Lower leg skin (tissue), 4 donors: ENCODE data around the gene CD1B. TPM values are rescaled to one million over a fixed set of nuclear protein-coding genes. Genes with fewer than 3 reads are reported as not detected.

Source experiments
- DNase-seq, 2 donors: peaks; one replicate each; pipeline ENCODE4 v3.0.0-alpha.2; 2019; ENCODE audit warnings: low spot score in 2 of 2
- H3K4me3 ChIP-seq: fragments of 200-600 bp; sonication (generic); 2 replicates; pipeline ENCODE4 v1.5.1; 2017; ENCODE audit warnings: mild to moderate bottlenecking, low read depth; ENCODE audit not compliant: poor library complexity, severe bottlenecking
- CTCF ChIP-seq, 3 donors: fragments of 450-650 bp; IDR thresholded peaks; one replicate each; pipeline ENCODE4 v1.5.1; 2016; ENCODE audit warnings: antibody characterized with exemption in 3 of 3, mild to moderate bottlenecking in 3 of 3, moderate library complexity in 2 of 3
- POLR2A ChIP-seq, 2 donors: fragments of 450-650 bp; IDR thresholded peaks; one replicate each; pipeline ENCODE4 v1.6.1; 2016 to 2017; ENCODE audit warnings: antibody characterized with exemption in 2 of 2, mild to moderate bottlenecking in 1 of 2, moderate library complexity in 1 of 2
- WGBS, 2 donors: methylation state at CpG; one replicate each; pipeline ENCODE4 v1.1.5; 2018; 5-methylcytosine and 5-hydroxymethylcytosine counted together
- intact Hi-C: fragments of 100-400 bp; cut with DNase I; formaldehyde crosslinking; loops from one replicate; pipeline ENCODE4 v1.15.0; 2023; ENCODE audit warnings: low total_unique reads
- total RNA-seq, 4 donors: library from RNA; depleted of rRNA; stranded (reverse); fragments of >200 nt; gene quantifications; one replicate each; pipeline ENCODE4 v1.1.0, GENCODE V29; 2016

Gene CD1B
- total RNA-seq, 4 donors from 2014 or later: 0.38 to 1.2 TPM; not detected in 2

GRCh38 chr1:158324395-158324794 is 6.9 kb downstream of the CD1B start:
- WGBS, 2 donors: 81 to 85% methylated on average over 4 of the region's 4 CpGs
- no peak for DNase-seq
- intact Hi-C loops: no loop called here
- TF ChIP-seq POLR2A (IDR thresholded peaks at IDR 0.05): no peak
- TF ChIP-seq CTCF (IDR thresholded peaks at IDR 0.05): no peak
- H3K4me3 ChIP-seq: no peak overlapping the region

- 61% methylated on average over 1 of the region's 1 CpG for WGBS, 2 donors
- intact Hi-C loops: no loop called here
- TF ChIP-seq CTCF (IDR thresholded peaks at IDR 0.05): no peak
- TF ChIP-seq POLR2A (IDR thresholded peaks at IDR 0.05): no peak
- H3K4me3 ChIP-seq: no peak overlapping the region
- DNase-seq: no peak
These were observed 7.5 kb downstream of the CD1B start for GRCh38 chr1:158323866-158324265.

GRCh38 chr1:158311066-158311465 is 20.3 kb downstream of the CD1B start:
- no peak for TF ChIP-seq POLR2A (IDR thresholded peaks at IDR 0.05)
- TF ChIP-seq CTCF (IDR thresholded peaks at IDR 0.05): no peak
- intact Hi-C loops: no loop called here
- 80 to 81% methylated on average over 2 of the region's 2 CpGs for WGBS, 2 donors
- H3K4me3 ChIP-seq: no peak overlapping the region
- no peak for DNase-seq

- no peak for DNase-seq
- TF ChIP-seq POLR2A (IDR thresholded peaks at IDR 0.05): no peak
- no peak for TF ChIP-seq CTCF (IDR thresholded peaks at IDR 0.05)
- intact Hi-C loops: no loop called here
These were observed 20.7 kb downstream of the CD1B start for GRCh38 chr1:158310623-158311022.

GRCh38 chr1:158295791-158296190 is 35.5 kb downstream of the CD1B start:
- intact Hi-C loops: no loop called here
- WGBS, 2 donors: 81 to 100% methylated on average over 2 of the region's 2 CpGs
- TF ChIP-seq CTCF (IDR thresholded peaks at IDR 0.05) (no peak), POLR2A (IDR thresholded peaks at IDR 0.05) (no peak)
- H3K4me3 ChIP-seq: no peak overlapping the region
- DNase-seq: no peak

More at GRCh38 chr1:158310623-158311022, 20.7 kb downstream of the CD1B start:
- WGBS, 2 donors: 76 to 92% methylated on average over 1 of the region's 1 CpG
- H3K4me3 ChIP-seq: no peak overlapping the region

- 70 to 87% methylated on average over 5 of the region's 5 CpGs for WGBS, 2 donors
- DNase-seq: no peak
- no peak for TF ChIP-seq POLR2A (IDR thresholded peaks at IDR 0.05)
- no peak for TF ChIP-seq CTCF (IDR thresholded peaks at IDR 0.05)
- intact Hi-C loops: no loop called here
- H3K4me3 ChIP-seq: no peak overlapping the region
These were observed 40.9 kb downstream of the CD1B start for GRCh38 chr1:158290321-158290844.
